ENCODE measurements around the gene SEMA5A.

SEMA5A gene

GRCh38 chr5:9468060-9468388 lies 77.9 kb downstream of the SEMA5A start:
- DNase-seq, result no peak

GRCh38 chr5:9467199-9468059 lies 78.4 kb downstream of the SEMA5A start:
- DNase-seq, result no peak

GRCh38 chr5:9466697-9467096 lies 79.2 kb downstream of the SEMA5A start:
- no peak for DNase-seq

GRCh38 chr5:9464478-9464877 lies 81.4 kb downstream of the SEMA5A start:
- no peak for DNase-seq

- DNase-seq, result no peak
Measured at GRCh38 chr5:9462109-9462508, 83.8 kb downstream of the SEMA5A start.

GRCh38 chr5:9460885-9461645 lies 84.8 kb downstream of the SEMA5A start:
- DNase-seq, result no peak

GRCh38 chr5:9456435-9457042 lies 89.3 kb downstream of the SEMA5A start:
- no peak for DNase-seq

GRCh38 chr5:9455826-9456434 lies 89.9 kb downstream of the SEMA5A start:
- DNase-seq, result no peak

- DNase-seq, result no peak
Measured at GRCh38 chr5:9454491-9454890, 91.4 kb downstream of the SEMA5A start.

- DNase-seq, result no peak
Measured at GRCh38 chr5:9454012-9454481, 91.8 kb downstream of the SEMA5A start.

- no peak for DNase-seq
Measured at GRCh38 chr5:9453480-9454011, 92.3 kb downstream of the SEMA5A start.

GRCh38 chr5:9452181-9452580 lies 93.7 kb downstream of the SEMA5A start:
- no peak for DNase-seq

- no peak for DNase-seq
Measured at GRCh38 chr5:9451037-9451436, 94.8 kb downstream of the SEMA5A start.

- no peak for DNase-seq
Measured at GRCh38 chr5:9447691-9448090, 98.2 kb downstream of the SEMA5A start.

- no peak for DNase-seq
Measured at GRCh38 chr5:9445826-9446388, 100.0 kb downstream of the SEMA5A start.

GRCh38 chr5:9444346-9444745 lies 101.5 kb downstream of the SEMA5A start:
- DNase-seq, result no peak

GRCh38 chr5:9441610-9442009 lies 104.3 kb downstream of the SEMA5A start:
- DNase-seq, result no peak

GRCh38 chr5:9440517-9440916 lies 105.4 kb downstream of the SEMA5A start:
- DNase-seq, result no peak

- DNase-seq, result no peak
Measured at GRCh38 chr5:9439531-9440292, 106.2 kb downstream of the SEMA5A start.

GRCh38 chr5:9438596-9439354 lies 107.1 kb downstream of the SEMA5A start:
- DNase-seq, result no peak

- no peak for DNase-seq
Measured at GRCh38 chr5:9437741-9438240, 108.1 kb downstream of the SEMA5A start.
